IMR-90 (cell line): Measurements from ENCODE around the gene CMTR1. TPM values are rescaled to one million over a fixed set of nuclear protein-coding genes. Genes with fewer than 3 reads are reported as not detected.
A peak's percentile ranks its signal among the peaks of the same experiment; 100 is the strongest.

ENCODE experiments used
- ATAC-seq: fragments of 200-7000 bp; cut with Tn5 transposase; 2 replicates; pipeline ENCODE4 v1.9.1; 2020; ENCODE audit warnings: low read depth, mild to moderate bottlenecking, moderate library complexity
- BruUV-seq: library from RNA; stranded (reverse); fragments of 400-500 nt; replicated peaks from 2 replicates; lab custom pipeline; 2021; lab: Mats Ljungman, UMichigan
- CTCF ChIA-PET: fragments of 300-600 bp; formaldehyde crosslinking; extraction: SDS; loops from one replicate; lab custom pipeline; 2021; ENCODE audit warnings: antibody characterized with exemption; lab: Yijun Ruan, JAX
- POLR2A ChIA-PET: fragments of 300-600 bp; sonication (Branson Sonifier 250); formaldehyde crosslinking; loops from one replicate; lab custom pipeline; 2022; ENCODE audit warnings: antibody characterized with exemption; ENCODE audit not compliant: unreplicated experiment; lab: Charles Lee
- DNase-seq: peaks from one replicate; pipeline ENCODE4 v3.0.0; 2013
- H2AFZ ChIP-seq: replicated peaks from 2 replicates; pipeline ENCODE3; 2013; ENCODE audit warnings: low read length, mild to moderate bottlenecking; ENCODE audit not compliant: poor library complexity
- H2AK5ac ChIP-seq: 2 replicates; pipeline ENCODE4 v1.6.1; 2013; ENCODE audit warnings: low read depth, low read length, inconsistent platforms
- H2AK9ac ChIP-seq: replicated peaks from 2 replicates; pipeline ENCODE3; 2013; ENCODE audit warnings: mild to moderate bottlenecking, low read depth, low read length, moderate library complexity; ENCODE audit not compliant: poor library complexity
- H2BK120ac ChIP-seq: 2 replicates; pipeline ENCODE4 v1.6.1; 2013; ENCODE audit warnings: low read depth, low read length, inconsistent platforms
- H2BK15ac ChIP-seq: 3 replicates; pipeline ENCODE4 v1.6.1; 2013; ENCODE audit warnings: low read depth, low read length, inconsistent platforms
- H2BK20ac ChIP-seq: 2 replicates; pipeline ENCODE4 v1.6.1; 2013; ENCODE audit warnings: low read depth, mild to moderate bottlenecking, inconsistent platforms, low read length, moderate library complexity
- H2BK5ac ChIP-seq: 2 replicates; pipeline ENCODE4 v1.6.1; 2013; ENCODE audit warnings: mild to moderate bottlenecking, low read depth, low read length, inconsistent platforms; ENCODE audit not compliant: poor library complexity, severe bottlenecking
- H3K14ac ChIP-seq: replicated peaks from 2 replicates; pipeline ENCODE4 v1.6.1; 2013; ENCODE audit warnings: low read depth, low read length, inconsistent platforms
- H3K18ac ChIP-seq: 2 replicates; pipeline ENCODE4 v1.6.1; 2013; ENCODE audit warnings: low read depth, low read length, control low read depth
- H3K23ac ChIP-seq: 2 replicates; pipeline ENCODE4 v1.6.1; 2013; ENCODE audit warnings: low read depth, low read length, inconsistent platforms
- H3K27ac ChIP-seq: 2 replicates; pipeline ENCODE4 v1.5.1; 2013; ENCODE audit warnings: mild to moderate bottlenecking, control low read depth, low read length; ENCODE audit not compliant: insufficient read depth
- H3K27me3 ChIP-seq: 2 replicates; pipeline ENCODE4 v1.6.1; 2013; ENCODE audit warnings: low read length; ENCODE audit not compliant: control insufficient read depth, insufficient read depth
- H3K36me3 ChIP-seq: 2 replicates; pipeline ENCODE4 v1.6.1; 2013; ENCODE audit warnings: low read length, mixed read lengths; ENCODE audit not compliant: control insufficient read depth, insufficient read depth
- H3K4ac ChIP-seq: 2 replicates; pipeline ENCODE4 v1.6.1; 2013; ENCODE audit warnings: low read depth, low read length, inconsistent platforms
- H3K4me1 ChIP-seq: 2 replicates; pipeline ENCODE4 v1.6.1; 2013; ENCODE audit warnings: low read length, mixed read lengths; ENCODE audit not compliant: control insufficient read depth, insufficient read depth
- H3K4me2 ChIP-seq: 2 replicates; pipeline ENCODE4 v1.6.1; 2013; ENCODE audit warnings: low read depth, mild to moderate bottlenecking, control low read depth, low read length, moderate library complexity
- H3K4me3 ChIP-seq: 2 replicates; pipeline ENCODE4 v1.5.1; 2013; ENCODE audit warnings: low read depth, mild to moderate bottlenecking, control low read depth, low read length, moderate library complexity; ENCODE audit not compliant: insufficient read depth
- H3K56ac ChIP-seq: 2 replicates; pipeline ENCODE4 v1.6.1; 2013; ENCODE audit warnings: low read length, inconsistent platforms; ENCODE audit not compliant: insufficient read depth; ENCODE audit errors: extremely low read depth
- H3K79me1 ChIP-seq, 2 experiments: 2 replicates each; pipeline ENCODE4 v1.6.1; 2013; ENCODE audit warnings: low read length in 2 of 2, inconsistent platforms in 1 of 2, low read depth in 1 of 2
- H3K9ac ChIP-seq: 2 replicates; pipeline ENCODE4 v1.6.1; 2013; ENCODE audit warnings: low read depth, low read length, control low read depth
- H3K9me1 ChIP-seq: 2 replicates; pipeline ENCODE4 v1.6.1; 2013; ENCODE audit warnings: low read length, inconsistent platforms; ENCODE audit not compliant: insufficient read depth
- H3K9me3 ChIP-seq: 2 replicates; pipeline ENCODE4 v1.6.1; 2013; ENCODE audit warnings: low read length; ENCODE audit not compliant: control insufficient read depth, insufficient read depth
- H4K20me1 ChIP-seq: 2 replicates; pipeline ENCODE4 v1.6.1; 2013; ENCODE audit warnings: low read length, inconsistent platforms; ENCODE audit not compliant: insufficient read depth
- H4K5ac ChIP-seq: 2 replicates; pipeline ENCODE4 v1.6.1; 2013; ENCODE audit warnings: mild to moderate bottlenecking, low read depth, low read length, control low read depth
- H4K8ac ChIP-seq, 2 experiments: 2 replicates each; pipeline ENCODE4 v1.6.1; 2013; ENCODE audit warnings: low read depth in 2 of 2, low read length in 2 of 2, control low read depth in 1 of 2, inconsistent platforms in 1 of 2
- H4K91ac ChIP-seq: 2 replicates; pipeline ENCODE4 v1.6.1; 2013; ENCODE audit warnings: low read depth, low read length, inconsistent platforms; ENCODE audit not compliant: insufficient read depth
- BHLHE40 ChIP-seq: fragments of 150-350 bp; IDR thresholded peaks from 2 replicates; pipeline ENCODE4 v1.6.1; 2016; ENCODE audit warnings: mild to moderate bottlenecking, low read depth, low read length
- CTCF ChIP-seq: conservative IDR thresholded peaks from 2 replicates; pipeline ENCODE4 v1.5.1; 2012; ENCODE audit warnings: mild to moderate bottlenecking, low read depth, low read length, improper control_type of control experiment
- POLR2A ChIP-seq: IDR thresholded peaks from 2 replicates; pipeline ENCODE4 v1.6.1; 2012; ENCODE audit warnings: mild to moderate bottlenecking, low read depth, low read length
- RFX5 ChIP-seq: IDR thresholded peaks from 2 replicates; pipeline ENCODE4 v1.8.0; 2012; ENCODE audit warnings: low read depth, mild to moderate bottlenecking, low read length, moderate library complexity
- WGBS, 2 experiments: methylation state at CpG; one replicate each; pipeline versions ENCODE4 v1.1.5 to v1.1.7; 2013; ENCODE audit warnings: missing lambda C conversion rate in 2 of 2; ENCODE audit not compliant: insufficient read length in 1 of 2; ENCODE audit errors: extremely low coverage in 2 of 2; 5-methylcytosine and 5-hydroxymethylcytosine counted together
- dilution Hi-C: fragments of 300-500 bp; cut with HindIII; formaldehyde crosslinking; loops from one replicate; pipeline ENCODE4 v1.14.3; 2018; ENCODE audit warnings: low sequenced_read_pairs; ENCODE audit not compliant: unreplicated experiment
- in situ Hi-C: fragments of 300-500 bp; cut with MboI; formaldehyde crosslinking; loops from 3 replicates; pipeline ENCODE4 v1.14.3; 2019; ENCODE audit warnings: low sequenced_read_pairs, inconsistent platforms, mixed read lengths
- intact Hi-C: fragments of 100-400 bp; cut with micrococcal nuclease; formaldehyde crosslinking; loops from 2 replicates; pipeline ENCODE4 v1.10.0; 2022
- polyA plus RNA-seq, 3 experiments: library from polyadenylated mRNA; depleted of rRNA; stranded (reverse); fragments of >200 nt; gene quantifications; 2 replicates each; pipeline ENCODE4 v1.2.3, GENCODE V29; 2012; ENCODE audit warnings: low replicate concordance in 1 of 3
- total RNA-seq: library from RNA; depleted of rRNA; stranded (reverse); fragments of >200 nt; gene quantifications from 2 replicates; pipeline ENCODE4 v1.2.3, GENCODE V29; 2012

CMTR1 gene
- total and polyA plus RNA-seq, 2 of the 4 experiments (the other 2 are of a cell fraction), result 22.6 to 30.1 TPM

GRCh38 chr6:37433657-37434271, 743 bp downstream of the CMTR1 start:
- intact Hi-C loops, result no loop called here
- Histone ChIP-seq H3K4me2 (peak overlapping the region; percentile 99), H2BK120ac (no peak overlapping the region), H3K36me3 (peaks cover 11% of the 10 kb centered on the region), H3K18ac (no peak overlapping the region), H3K4ac (peak overlapping the region; percentile 24), H3K14ac (peak overlapping the region; percentile 17; the same call in 1 of the 2 replicates), H2AK9ac (peak overlapping the region; percentile 61), H4K5ac (peak overlapping the region; percentile 41), H4K8ac (peak overlapping the region; percentile 69 to 98), H3K9me1 (peaks cover 3% of the 10 kb centered on the region), H3K27me3 (no peaks in the 10 kb centered on the region), H2BK15ac (no peak overlapping the region), H3K4me1 (peaks cover 2% of the 10 kb centered on the region; the same call in 1 of the 2 replicates), H3K79me1 (peaks cover 37 to 42% of the 10 kb centered on the region in 2 experiments), H3K4me3 (peak overlapping the region; percentile 70), H3K9ac (peak overlapping the region; percentile 81), H2AFZ (peak overlapping the region; percentile 94), H4K20me1 (no peaks in the 10 kb centered on the region), H2BK5ac (no peak overlapping the region), H3K27ac (peak overlapping the region; percentile 51), H2AK5ac (peak overlapping the region; percentile 18; the same call in 1 of the 2 replicates), H3K56ac (peak overlapping the region; percentile 20), H3K9me3 (no peaks in the 10 kb centered on the region), H2BK20ac (no peak overlapping the region), H4K91ac (peak overlapping the region; percentile 6; the same call in 1 of the 2 replicates), H3K23ac (peak overlapping the region; percentile 48)
- WGBS, 2 experiments, result 7% methylated on average over 6 of the region's 13 CpGs; no CpG with 5 or more reads in 1 of the 2 experiments
- peak; percentile 8; the same call in 1 of the 2 replicates for ATAC-seq
- dilution Hi-C loops, result no loop called here
- CTCF ChIA-PET, result no interaction called here
- POLR2A ChIA-PET, result no interaction called here
- no TSS peak for BruUV-seq
- DNase-seq, result peak; percentile 12
- in situ Hi-C loops, result no loop called here
- TF ChIP-seq RFX5 (no peak), CTCF (no peak), POLR2A (no peak), BHLHE40 (no peak)
